OCI-LY1 (cell line): ENCODE results near the gene EID3.

Experiments used
- H2AFZ ChIP-seq: fragments of 200-600 bp; sonication (generic), shearing (Covaris generic); 2 replicates; pipeline ENCODE4 v1.6.0; 2014; ENCODE audit warnings: antibody characterized with exemption, mild to moderate bottlenecking, low read length
- H3F3A ChIP-seq: fragments of 200-600 bp; sonication (generic), shearing (Covaris generic); 2 replicates; pipeline ENCODE4 v1.6.0; 2014; ENCODE audit warnings: mild to moderate bottlenecking, antibody characterized with exemption, low read length, moderate library complexity; ENCODE audit not compliant: insufficient read depth
- H3K27ac ChIP-seq: fragments of 200-600 bp; sonication (generic); 2 replicates; pipeline ENCODE4 v1.5.1; 2014; ENCODE audit warnings: low read length, mixed run types, mild to moderate bottlenecking, low read depth; ENCODE audit not compliant: poor library complexity, severe bottlenecking
- H3K27me3 ChIP-seq: fragments of 200-600 bp; sonication (generic); 2 replicates; pipeline ENCODE4 v1.6.0; 2014; ENCODE audit warnings: antibody characterized with exemption, mild to moderate bottlenecking, low read length, moderate library complexity; ENCODE audit not compliant: insufficient read depth
- H3K36me3 ChIP-seq: fragments of 200-600 bp; sonication (generic); 2 replicates; pipeline ENCODE4 v1.6.1; 2014; ENCODE audit warnings: mild to moderate bottlenecking, antibody characterized with exemption, low read length, moderate library complexity, mixed read lengths; ENCODE audit not compliant: insufficient read depth
- H3K4me1 ChIP-seq: fragments of 200-600 bp; sonication (generic); 2 replicates; pipeline ENCODE4 v1.5.1; 2014; ENCODE audit warnings: mild to moderate bottlenecking, low read length, moderate library complexity; ENCODE audit not compliant: insufficient read depth, severe bottlenecking
- H3K4me2 ChIP-seq: fragments of 200-600 bp; sonication (generic), shearing (Covaris generic); 2 replicates; pipeline ENCODE4 v1.6.1; 2014; ENCODE audit warnings: low read length
- H3K4me3 ChIP-seq: fragments of 200-600 bp; sonication (generic); 2 replicates; pipeline ENCODE4 v1.5.1; 2014; ENCODE audit warnings: low read length, low read depth, mild to moderate bottlenecking, mixed read lengths; ENCODE audit not compliant: poor library complexity, severe bottlenecking
- H3K79me2 ChIP-seq: fragments of 200-600 bp; shearing (Covaris generic); 2 replicates; pipeline ENCODE4 v1.6.1; 2016; ENCODE audit warnings: mixed run types, low read length, mixed read lengths; ENCODE audit not compliant: insufficient read depth
- H3K9ac ChIP-seq: fragments of 200-600 bp; sonication (generic), shearing (Covaris generic); 2 replicates; pipeline ENCODE4 v1.6.1; 2014; ENCODE audit warnings: mild to moderate bottlenecking, low read length, mixed read lengths
- H3K9me2 ChIP-seq: fragments of 200-600 bp; sonication (generic), shearing (Covaris generic); 2 replicates; pipeline ENCODE4 v1.6.1; 2014; ENCODE audit warnings: low read depth, mild to moderate bottlenecking, low read length, mixed read lengths
- H3K9me3 ChIP-seq: fragments of 200-600 bp; shearing (Covaris generic); 2 replicates; pipeline ENCODE4 v1.6.1; 2014; ENCODE audit warnings: low read length, mixed read lengths
- H4K20me1 ChIP-seq: fragments of 200-600 bp; sonication (generic), shearing (Covaris generic); 2 replicates; pipeline ENCODE4 v1.6.0; 2016; ENCODE audit warnings: mild to moderate bottlenecking, low read length; ENCODE audit not compliant: insufficient read depth
- EZH2 ChIP-seq: fragments of 200-600 bp; sonication (generic), shearing (Covaris generic); IDR thresholded peaks from 2 replicates; pipeline ENCODE4 v1.8.0; 2017; ENCODE audit warnings: borderline replicate concordance, mixed run types, mild to moderate bottlenecking, antibody characterized with exemption, low read length, moderate library complexity, mixed read lengths
- TF ChIP-seq, protein P1 (sequence below): fragments of 200-600 bp; sonication (generic), shearing (Covaris generic); IDR thresholded peaks from 2 replicates; pipeline ENCODE4 v1.5.1; 2017; ENCODE audit warnings: mild to moderate bottlenecking, antibody characterized with exemption, low read length, moderate library complexity, mixed read lengths

EID3 gene

DNA sequence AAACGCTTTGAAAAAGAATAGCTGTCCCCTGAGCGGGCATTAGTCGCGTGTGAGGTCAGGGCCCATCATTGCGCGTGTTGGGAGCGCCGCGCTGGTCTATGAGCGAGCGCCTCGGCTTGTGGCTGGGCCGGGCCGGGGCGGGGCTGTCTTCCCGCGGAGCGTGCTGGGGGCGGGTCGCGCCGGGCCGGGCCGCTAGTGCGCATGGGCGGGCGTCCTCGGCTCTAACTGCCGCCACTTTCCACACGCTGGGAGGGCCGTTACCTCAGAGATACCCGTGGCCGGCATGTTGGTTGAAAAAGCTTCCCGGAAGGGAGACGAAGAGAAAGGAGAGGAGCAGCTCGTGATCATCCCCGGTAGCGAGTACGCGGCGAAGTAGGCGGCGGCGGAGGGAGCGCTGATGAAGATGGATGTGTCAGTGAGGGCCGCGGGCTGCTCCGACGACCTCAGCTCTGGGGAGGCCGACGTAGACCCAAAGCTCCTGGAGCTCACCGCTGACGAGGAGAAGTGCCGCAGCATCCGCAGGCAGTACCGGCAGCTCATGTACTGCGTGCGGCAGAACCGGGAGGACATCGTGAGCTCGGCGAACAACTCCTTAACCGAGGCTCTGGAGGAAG lies at the start of gene EID3:
Gene EID3, plus strand, starts transcription at position 202 of the 614 bp plus-strand sequence. Its CDS starts 196 bp downstream, at position 398.
- Histone ChIP-seq H3K4me1 (no peaks in the 10 kb centered on the region), H3F3A (no peaks in the 10 kb centered on the region), H3K36me3 (peaks cover 46% of the 10 kb centered on the region), H4K20me1 (no peaks in the 10 kb centered on the region), H3K27me3 (no peaks in the 10 kb centered on the region), H3K27ac (no peak within 1 kb of the TSS), H3K9me2 (no peaks in the 10 kb centered on the region), H3K9ac (no peak within 1 kb of the TSS), H3K9me3 (no peaks in the 10 kb centered on the region), H3K4me3 (no peak within 1 kb of the TSS), H3K79me2 (peaks cover 93% of the 10 kb centered on the region), H2AFZ (no peak within 1 kb of the TSS), H3K4me2 (no peak within 1 kb of the TSS)
- TF ChIP-seq, protein P1, sequence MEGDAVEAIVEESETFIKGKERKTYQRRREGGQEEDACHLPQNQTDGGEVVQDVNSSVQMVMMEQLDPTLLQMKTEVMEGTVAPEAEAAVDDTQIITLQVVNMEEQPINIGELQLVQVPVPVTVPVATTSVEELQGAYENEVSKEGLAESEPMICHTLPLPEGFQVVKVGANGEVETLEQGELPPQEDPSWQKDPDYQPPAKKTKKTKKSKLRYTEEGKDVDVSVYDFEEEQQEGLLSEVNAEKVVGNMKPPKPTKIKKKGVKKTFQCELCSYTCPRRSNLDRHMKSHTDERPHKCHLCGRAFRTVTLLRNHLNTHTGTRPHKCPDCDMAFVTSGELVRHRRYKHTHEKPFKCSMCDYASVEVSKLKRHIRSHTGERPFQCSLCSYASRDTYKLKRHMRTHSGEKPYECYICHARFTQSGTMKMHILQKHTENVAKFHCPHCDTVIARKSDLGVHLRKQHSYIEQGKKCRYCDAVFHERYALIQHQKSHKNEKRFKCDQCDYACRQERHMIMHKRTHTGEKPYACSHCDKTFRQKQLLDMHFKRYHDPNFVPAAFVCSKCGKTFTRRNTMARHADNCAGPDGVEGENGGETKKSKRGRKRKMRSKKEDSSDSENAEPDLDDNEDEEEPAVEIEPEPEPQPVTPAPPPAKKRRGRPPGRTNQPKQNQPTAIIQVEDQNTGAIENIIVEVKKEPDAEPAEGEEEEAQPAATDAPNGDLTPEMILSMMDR = no peak
- TF ChIP-seq EZH2 = no peak

DNA sequence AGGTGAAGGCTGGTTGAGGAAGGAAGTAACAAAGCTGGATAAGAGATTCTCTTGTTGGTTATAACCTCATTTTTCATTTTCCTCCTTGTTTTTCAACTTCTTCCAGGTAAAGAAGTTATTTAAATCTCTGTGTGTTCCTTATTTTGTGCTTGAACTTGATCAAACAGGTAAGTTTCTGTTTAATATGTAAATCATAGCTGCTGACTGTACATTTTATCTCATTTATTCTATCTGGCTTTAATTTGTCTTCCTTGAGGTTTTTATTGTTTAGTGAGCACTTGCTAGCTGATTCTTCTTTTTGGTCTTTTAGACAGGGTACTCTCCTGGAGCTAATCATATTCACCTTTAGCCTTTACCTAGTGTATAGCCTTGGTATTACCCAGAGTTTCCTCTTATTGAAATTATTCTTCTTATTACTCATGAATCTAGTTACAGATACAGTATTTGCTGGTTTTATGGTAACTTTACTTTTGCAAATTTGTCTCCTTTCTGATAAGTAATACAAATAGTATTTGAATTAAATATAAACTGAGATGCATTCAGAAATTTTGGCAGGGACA lies 45.5 kb upstream of the EID3 start:
- Histone ChIP-seq H3K9me3 (no peaks in the 10 kb centered on the region), H3K27ac (no peak overlapping the region), H3K9ac (no peak overlapping the region), H3K27me3 (no peaks in the 10 kb centered on the region), H3F3A (no peaks in the 10 kb centered on the region), H3K4me3 (no peak overlapping the region), H3K36me3 (no peaks in the 10 kb centered on the region), H3K4me2 (no peak overlapping the region), H2AFZ (no peak overlapping the region), H3K9me2 (no peaks in the 10 kb centered on the region), H3K79me2 (no peaks in the 10 kb centered on the region), H4K20me1 (no peaks in the 10 kb centered on the region), H3K4me1 (no peaks in the 10 kb centered on the region)
- TF ChIP-seq, protein P1 = no peak
- TF ChIP-seq EZH2 = no peak

DNA sequence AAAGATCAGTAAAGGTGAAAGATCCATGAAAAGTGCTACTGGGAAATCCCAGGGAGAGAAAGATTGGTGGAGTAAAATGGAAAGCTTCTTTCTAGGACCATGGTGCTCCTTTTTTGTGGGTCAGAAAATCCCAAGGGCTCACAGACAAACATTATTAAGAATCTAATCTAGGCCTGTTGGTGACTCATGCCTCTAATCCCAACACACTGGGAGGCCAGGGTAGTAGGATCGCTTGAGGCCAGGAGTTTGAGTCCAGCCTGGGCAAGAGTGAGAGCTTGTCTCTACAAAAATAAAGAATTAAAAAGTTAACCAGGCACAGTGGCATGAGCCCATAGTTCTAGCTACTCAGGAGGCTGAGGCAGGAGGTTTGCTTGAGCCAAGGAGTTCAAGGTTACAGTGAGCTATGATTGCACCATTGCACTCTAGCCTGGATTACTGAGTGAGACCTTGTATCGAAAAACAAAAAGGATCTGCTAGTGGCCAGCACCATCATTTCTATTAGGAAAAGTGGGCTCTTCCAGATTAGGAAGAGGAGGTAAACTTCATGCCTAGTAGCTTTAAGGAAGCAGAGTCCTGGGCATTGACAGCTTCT lies 45.0 kb upstream of the EID3 start:
- Histone ChIP-seq H3F3A (no peaks in the 10 kb centered on the region), H2AFZ (no peak overlapping the region), H3K9ac (no peak overlapping the region), H3K36me3 (no peaks in the 10 kb centered on the region), H3K4me1 (no peaks in the 10 kb centered on the region), H3K27ac (no peak overlapping the region), H3K9me3 (no peaks in the 10 kb centered on the region), H4K20me1 (no peaks in the 10 kb centered on the region), H3K27me3 (no peaks in the 10 kb centered on the region), H3K4me2 (no peak overlapping the region), H3K4me3 (no peak overlapping the region), H3K9me2 (no peaks in the 10 kb centered on the region), H3K79me2 (no peaks in the 10 kb centered on the region)
- TF ChIP-seq, protein P1 = no peak
